Peyer's patch (tissue), 4 donors: ENCODE data around the gene CHPT1.

Experiments used
- POLR2A ChIP-seq, 2 donors: fragments of 450-650 bp; IDR thresholded peaks; one replicate each; pipeline ENCODE4 v1.5.1; 2017; ENCODE audit warnings: antibody characterized with exemption in 2 of 2, mild to moderate bottlenecking in 2 of 2, moderate library complexity in 2 of 2
- TF ChIP-seq, protein P1 (sequence below), 6 experiments: fragments of 450-650 bp in 4 of 6; fragments of 200-600 bp in 2 of 6; sonication (generic) in 1 of 6; IDR thresholded peaks; one replicate each; pipeline ENCODE4 v1.5.1; 2017 to 2019; ENCODE audit warnings: antibody characterized with exemption in 6 of 6, mild to moderate bottlenecking in 3 of 6, moderate library complexity in 1 of 6

DNA sequence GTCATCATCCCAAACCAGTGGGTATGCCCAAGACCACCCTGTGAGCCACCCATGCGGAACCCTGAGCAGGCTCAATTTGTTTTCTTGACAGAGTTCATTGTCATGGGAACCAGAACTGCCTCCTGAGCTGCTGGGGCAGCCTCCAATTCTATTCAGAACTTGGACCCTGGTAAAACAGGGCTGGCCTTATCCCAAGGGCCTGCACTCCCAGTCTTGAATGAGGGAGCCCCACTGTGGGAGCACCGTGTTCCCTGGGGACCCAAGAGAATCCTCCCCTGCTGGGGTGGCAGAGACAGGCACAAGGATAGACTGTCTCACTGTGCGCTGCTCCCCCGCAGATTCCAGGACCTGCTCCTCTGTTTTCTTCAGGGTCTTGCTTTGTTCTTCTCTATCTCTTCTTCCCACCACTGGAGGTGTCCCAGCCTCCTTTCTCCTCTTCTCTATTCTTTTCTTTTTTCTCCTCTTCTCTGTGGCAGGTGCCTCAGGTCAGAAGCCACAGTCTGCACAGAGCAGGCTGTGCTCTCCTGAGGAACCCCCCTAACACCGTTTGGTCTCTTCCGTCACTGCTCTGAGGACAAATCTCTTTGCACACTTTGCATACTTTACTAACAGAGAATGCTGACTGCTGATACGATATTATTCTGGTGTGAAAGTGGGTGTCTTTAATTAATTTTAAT is 31.2 kb upstream of the CHPT1 start:
- TF ChIP-seq, protein P1, sequence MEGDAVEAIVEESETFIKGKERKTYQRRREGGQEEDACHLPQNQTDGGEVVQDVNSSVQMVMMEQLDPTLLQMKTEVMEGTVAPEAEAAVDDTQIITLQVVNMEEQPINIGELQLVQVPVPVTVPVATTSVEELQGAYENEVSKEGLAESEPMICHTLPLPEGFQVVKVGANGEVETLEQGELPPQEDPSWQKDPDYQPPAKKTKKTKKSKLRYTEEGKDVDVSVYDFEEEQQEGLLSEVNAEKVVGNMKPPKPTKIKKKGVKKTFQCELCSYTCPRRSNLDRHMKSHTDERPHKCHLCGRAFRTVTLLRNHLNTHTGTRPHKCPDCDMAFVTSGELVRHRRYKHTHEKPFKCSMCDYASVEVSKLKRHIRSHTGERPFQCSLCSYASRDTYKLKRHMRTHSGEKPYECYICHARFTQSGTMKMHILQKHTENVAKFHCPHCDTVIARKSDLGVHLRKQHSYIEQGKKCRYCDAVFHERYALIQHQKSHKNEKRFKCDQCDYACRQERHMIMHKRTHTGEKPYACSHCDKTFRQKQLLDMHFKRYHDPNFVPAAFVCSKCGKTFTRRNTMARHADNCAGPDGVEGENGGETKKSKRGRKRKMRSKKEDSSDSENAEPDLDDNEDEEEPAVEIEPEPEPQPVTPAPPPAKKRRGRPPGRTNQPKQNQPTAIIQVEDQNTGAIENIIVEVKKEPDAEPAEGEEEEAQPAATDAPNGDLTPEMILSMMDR (IDR thresholded peaks at IDR 0.05) = no peak
- no peak for TF ChIP-seq POLR2A (IDR thresholded peaks at IDR 0.05)
